HepG2 (cell line): ENCODE measurements around the gene ZNF883. TPM values are rescaled to one million over a fixed set of nuclear protein-coding genes. Genes with fewer than 3 reads are reported as not detected.

Source experiments
- ARNTL ChIP-seq: sonication (generic); formaldehyde crosslinking; IDR thresholded peaks from 2 replicates; pipeline ENCODE4 v1.4.0; 2020; ENCODE audit warnings: mild to moderate bottlenecking, missing genetic modification reagents
- EZH2 ChIP-seq: conservative IDR thresholded peaks from 2 replicates; pipeline ENCODE4 v1.6.1; 2012; ENCODE audit warnings: mild to moderate bottlenecking, low read depth, low read length, moderate library complexity
- ISL2 ChIP-seq: sonication (generic); formaldehyde crosslinking; IDR thresholded peaks from 2 replicates; pipeline ENCODE4 v1.5.0; 2020; ENCODE audit warnings: missing genetic modification reagents
- KDM3A ChIP-seq: IDR thresholded peaks from 2 replicates; pipeline ENCODE4 v1.6.1; 2018; ENCODE audit warnings: low read depth, missing compliant biosample characterization
- MYC ChIP-seq: sonication (generic); formaldehyde crosslinking; IDR thresholded peaks from 2 replicates; pipeline ENCODE4 v1.9.0; 2021; ENCODE audit warnings: missing genetic modification reagents, borderline replicate concordance
- U2AF2 ChIP-seq: fragments of 200-400 bp; formaldehyde crosslinking; IDR thresholded peaks from 2 replicates; pipeline ENCODE4 v1.6.1; 2017; ENCODE audit warnings: low read depth, mild to moderate bottlenecking, low read length
- ZNF180 ChIP-seq: sonication (generic); formaldehyde crosslinking; IDR thresholded peaks from 2 replicates; pipeline ENCODE4 v1.4.0; 2020; ENCODE audit warnings: low read depth, missing genetic modification reagents, borderline replicate concordance
- ZNF20 ChIP-seq: sonication (generic); formaldehyde crosslinking; IDR thresholded peaks from 2 replicates; pipeline ENCODE4 v1.4.0; 2020; ENCODE audit warnings: mild to moderate bottlenecking, moderate library complexity, missing genetic modification reagents
- ZNF552 ChIP-seq: sonication (generic); formaldehyde crosslinking; IDR thresholded peaks from 2 replicates; pipeline ENCODE4 v1.9.0; 2022; ENCODE audit warnings: missing genetic modification reagents, mild to moderate bottlenecking, borderline replicate concordance
- ZNF761 ChIP-seq: sonication (generic); formaldehyde crosslinking; conservative IDR thresholded peaks from 2 replicates; pipeline ENCODE4 v1.4.0; 2020; ENCODE audit warnings: mild to moderate bottlenecking, missing genetic modification reagents
- polyA plus RNA-seq, 8 experiments: library from polyadenylated mRNA; depleted of rRNA in 3 of 8; stranded (reverse) in 7 of 8; unstranded in 1 of 8; fragments of >200 nt; fragmentation: Illumina TruSeq in 4 of 8; extraction: Trizol in 4 of 8; gene quantifications; 2 replicates each; pipeline versions ENCODE4 v1.2.1 to v1.2.3, GENCODE V29; 2011 to 2016; ENCODE audit warnings: low read depth in 4 of 8, missing spikeins in 1 of 8, mixed read lengths in 1 of 8; ENCODE audit not compliant: insufficient read depth in 1 of 8
- total RNA-seq, 5 experiments: library from RNA; depleted of rRNA; stranded (reverse); fragments of >200 nt; fragmentation: Illumina TruSeq; extraction: Trizol; gene quantifications; 2 replicates each; pipeline ENCODE4 v1.2.3, GENCODE V29; 2016; ENCODE audit warnings: low read depth in 1 of 5
- TF ChIP-seq, protein P1 (sequence below): sonication (generic); formaldehyde crosslinking; IDR thresholded peaks from 2 replicates; pipeline ENCODE4 v1.9.0; 2021; ENCODE audit warnings: missing genetic modification reagents, borderline replicate concordance
- TF ChIP-seq, protein P2 (sequence below): sonication (generic); formaldehyde crosslinking; conservative IDR thresholded peaks from 2 replicates; pipeline ENCODE4 v1.5.0; 2020; ENCODE audit warnings: missing genetic modification reagents
- TF ChIP-seq, protein P3 (sequence below): sonication (generic); formaldehyde crosslinking; IDR thresholded peaks from 2 replicates; pipeline ENCODE4 v1.5.0; 2020; ENCODE audit warnings: mild to moderate bottlenecking, missing genetic modification reagents, moderate library complexity
- TF ChIP-seq, protein P4 (sequence below): sonication (generic); formaldehyde crosslinking; IDR thresholded peaks from 2 replicates; pipeline ENCODE4 v1.4.0; 2020; ENCODE audit warnings: missing genetic modification reagents, low read depth, mild to moderate bottlenecking, borderline replicate concordance
- TF ChIP-seq, protein P5 (sequence below): sonication (generic); formaldehyde crosslinking; IDR thresholded peaks from 2 replicates; pipeline ENCODE4 v1.5.1; 2020; ENCODE audit warnings: missing genetic modification reagents, mild to moderate bottlenecking, borderline replicate concordance

Gene ZNF883
- total and polyA plus RNA-seq, 2 of the 13 experiments (the other 11 are each of a cell fraction or from before 2014, with no cell fraction given) = 5.3 to 10.0 TPM

DNA sequence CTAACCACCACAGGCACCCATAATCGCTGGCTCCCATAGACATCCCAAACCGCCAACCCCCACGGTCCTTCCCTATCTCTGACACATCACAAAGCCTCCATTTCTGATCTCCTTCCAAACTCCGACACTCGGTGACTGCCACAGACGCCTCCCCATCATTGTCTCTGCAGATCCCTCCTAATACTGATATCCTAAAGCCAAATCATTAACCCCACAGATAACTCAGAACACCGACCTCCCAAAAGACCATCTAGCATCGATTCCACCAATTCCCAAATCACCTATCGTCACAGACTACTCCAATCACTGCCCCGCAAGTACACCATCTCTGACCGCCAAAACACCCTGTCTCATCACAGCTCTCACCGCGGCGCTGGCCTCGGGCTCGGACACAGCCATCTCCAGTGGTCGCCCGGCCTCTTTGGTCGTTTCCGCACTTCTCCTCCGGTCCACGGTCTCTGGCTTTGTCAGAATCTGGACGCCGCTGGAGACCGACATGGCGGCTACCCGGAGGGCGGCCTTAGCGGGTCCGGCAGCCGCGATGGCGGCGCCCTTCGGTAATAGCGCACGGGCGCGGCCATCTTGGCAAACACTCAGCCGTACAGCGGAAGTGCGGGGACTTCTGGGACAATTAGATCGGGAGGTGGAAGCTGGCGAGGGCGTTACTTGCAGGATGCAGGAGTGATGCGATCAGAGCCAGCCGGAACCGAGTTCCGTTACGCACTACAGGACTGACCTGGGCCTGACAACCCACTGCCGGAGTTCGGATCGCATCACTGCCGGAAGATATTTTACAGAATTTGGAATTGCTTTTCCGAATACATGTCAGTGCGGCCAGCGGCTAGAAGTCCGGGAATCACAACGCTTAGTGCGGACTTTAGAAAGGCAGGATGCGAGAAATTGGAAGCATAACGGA, 44.5 kb upstream of the ZNF883 start, which contains the start of gene ZFP37 (continued):
- TF ChIP-seq, protein P1, sequence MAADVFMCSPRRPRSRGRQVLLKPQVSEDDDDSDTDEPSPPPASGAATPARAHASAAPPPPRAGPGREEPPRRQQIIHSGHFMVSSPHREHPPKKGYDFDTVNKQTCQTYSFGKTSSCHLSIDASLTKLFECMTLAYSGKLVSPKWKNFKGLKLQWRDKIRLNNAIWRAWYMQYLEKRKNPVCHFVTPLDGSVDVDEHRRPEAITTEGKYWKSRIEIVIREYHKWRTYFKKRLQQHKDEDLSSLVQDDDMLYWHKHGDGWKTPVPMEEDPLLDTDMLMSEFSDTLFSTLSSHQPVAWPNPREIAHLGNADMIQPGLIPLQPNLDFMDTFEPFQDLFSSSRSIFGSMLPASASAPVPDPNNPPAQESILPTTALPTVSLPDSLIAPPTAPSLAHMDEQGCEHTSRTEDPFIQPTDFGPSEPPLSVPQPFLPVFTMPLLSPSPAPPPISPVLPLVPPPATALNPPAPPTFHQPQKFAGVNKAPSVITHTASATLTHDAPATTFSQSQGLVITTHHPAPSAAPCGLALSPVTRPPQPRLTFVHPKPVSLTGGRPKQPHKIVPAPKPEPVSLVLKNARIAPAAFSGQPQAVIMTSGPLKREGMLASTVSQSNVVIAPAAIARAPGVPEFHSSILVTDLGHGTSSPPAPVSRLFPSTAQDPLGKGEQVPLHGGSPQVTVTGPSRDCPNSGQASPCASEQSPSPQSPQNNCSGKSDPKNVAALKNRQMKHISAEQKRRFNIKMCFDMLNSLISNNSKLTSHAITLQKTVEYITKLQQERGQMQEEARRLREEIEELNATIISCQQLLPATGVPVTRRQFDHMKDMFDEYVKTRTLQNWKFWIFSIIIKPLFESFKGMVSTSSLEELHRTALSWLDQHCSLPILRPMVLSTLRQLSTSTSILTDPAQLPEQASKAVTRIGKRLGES (CRISPR knock-in tag) = no peak
- TF ChIP-seq, protein P2, sequence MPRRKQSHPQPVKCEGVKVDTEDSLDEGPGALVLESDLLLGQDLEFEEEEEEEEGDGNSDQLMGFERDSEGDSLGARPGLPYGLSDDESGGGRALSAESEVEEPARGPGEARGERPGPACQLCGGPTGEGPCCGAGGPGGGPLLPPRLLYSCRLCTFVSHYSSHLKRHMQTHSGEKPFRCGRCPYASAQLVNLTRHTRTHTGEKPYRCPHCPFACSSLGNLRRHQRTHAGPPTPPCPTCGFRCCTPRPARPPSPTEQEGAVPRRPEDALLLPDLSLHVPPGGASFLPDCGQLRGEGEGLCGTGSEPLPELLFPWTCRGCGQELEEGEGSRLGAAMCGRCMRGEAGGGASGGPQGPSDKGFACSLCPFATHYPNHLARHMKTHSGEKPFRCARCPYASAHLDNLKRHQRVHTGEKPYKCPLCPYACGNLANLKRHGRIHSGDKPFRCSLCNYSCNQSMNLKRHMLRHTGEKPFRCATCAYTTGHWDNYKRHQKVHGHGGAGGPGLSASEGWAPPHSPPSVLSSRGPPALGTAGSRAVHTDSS (CRISPR knock-in tag) = no peak
- TF ChIP-seq ISL2 (CRISPR knock-in tag) (peak; percentile 38), MYC (peak; percentile 59; the same call in 1 of the 2 replicates), ARNTL (CRISPR knock-in tag) (0 out of 2 replicates have a peak, but pooled peaks have one; percentile 34), ZNF761 (CRISPR knock-in tag) (0 out of 2 replicates have a peak, but pooled peaks have one; percentile 53), ZNF180 (no peak), ZNF20 (CRISPR knock-in tag) (no peak), U2AF2 (peak; percentile 87; the same call in 1 of the 2 replicates), KDM3A (CRISPR knock-in tag) (peak; percentile 87; the same call in 1 of the 2 replicates), ZNF552 (CRISPR knock-in tag) (no peak), EZH2 (no peak)
- TF ChIP-seq, protein P3, sequence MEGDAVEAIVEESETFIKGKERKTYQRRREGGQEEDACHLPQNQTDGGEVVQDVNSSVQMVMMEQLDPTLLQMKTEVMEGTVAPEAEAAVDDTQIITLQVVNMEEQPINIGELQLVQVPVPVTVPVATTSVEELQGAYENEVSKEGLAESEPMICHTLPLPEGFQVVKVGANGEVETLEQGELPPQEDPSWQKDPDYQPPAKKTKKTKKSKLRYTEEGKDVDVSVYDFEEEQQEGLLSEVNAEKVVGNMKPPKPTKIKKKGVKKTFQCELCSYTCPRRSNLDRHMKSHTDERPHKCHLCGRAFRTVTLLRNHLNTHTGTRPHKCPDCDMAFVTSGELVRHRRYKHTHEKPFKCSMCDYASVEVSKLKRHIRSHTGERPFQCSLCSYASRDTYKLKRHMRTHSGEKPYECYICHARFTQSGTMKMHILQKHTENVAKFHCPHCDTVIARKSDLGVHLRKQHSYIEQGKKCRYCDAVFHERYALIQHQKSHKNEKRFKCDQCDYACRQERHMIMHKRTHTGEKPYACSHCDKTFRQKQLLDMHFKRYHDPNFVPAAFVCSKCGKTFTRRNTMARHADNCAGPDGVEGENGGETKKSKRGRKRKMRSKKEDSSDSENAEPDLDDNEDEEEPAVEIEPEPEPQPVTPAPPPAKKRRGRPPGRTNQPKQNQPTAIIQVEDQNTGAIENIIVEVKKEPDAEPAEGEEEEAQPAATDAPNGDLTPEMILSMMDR (CRISPR knock-in tag) = peak; percentile 23; the same call in 1 of the 2 replicates
- TF ChIP-seq, protein P4, sequence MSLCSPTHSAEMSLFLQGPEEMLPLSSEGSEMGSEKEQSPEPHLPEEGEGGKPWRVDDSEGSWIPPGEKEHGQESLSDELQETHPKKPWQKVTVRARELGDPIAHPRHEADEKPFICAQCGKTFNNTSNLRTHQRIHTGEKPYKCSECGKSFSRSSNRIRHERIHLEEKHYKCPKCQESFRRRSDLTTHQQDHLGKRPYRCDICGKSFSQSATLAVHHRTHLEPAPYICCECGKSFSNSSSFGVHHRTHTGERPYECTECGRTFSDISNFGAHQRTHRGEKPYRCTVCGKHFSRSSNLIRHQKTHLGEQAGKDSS (CRISPR knock-in tag) = peak; percentile 72; the same call in 1 of the 2 replicates
- TF ChIP-seq, protein P5, sequence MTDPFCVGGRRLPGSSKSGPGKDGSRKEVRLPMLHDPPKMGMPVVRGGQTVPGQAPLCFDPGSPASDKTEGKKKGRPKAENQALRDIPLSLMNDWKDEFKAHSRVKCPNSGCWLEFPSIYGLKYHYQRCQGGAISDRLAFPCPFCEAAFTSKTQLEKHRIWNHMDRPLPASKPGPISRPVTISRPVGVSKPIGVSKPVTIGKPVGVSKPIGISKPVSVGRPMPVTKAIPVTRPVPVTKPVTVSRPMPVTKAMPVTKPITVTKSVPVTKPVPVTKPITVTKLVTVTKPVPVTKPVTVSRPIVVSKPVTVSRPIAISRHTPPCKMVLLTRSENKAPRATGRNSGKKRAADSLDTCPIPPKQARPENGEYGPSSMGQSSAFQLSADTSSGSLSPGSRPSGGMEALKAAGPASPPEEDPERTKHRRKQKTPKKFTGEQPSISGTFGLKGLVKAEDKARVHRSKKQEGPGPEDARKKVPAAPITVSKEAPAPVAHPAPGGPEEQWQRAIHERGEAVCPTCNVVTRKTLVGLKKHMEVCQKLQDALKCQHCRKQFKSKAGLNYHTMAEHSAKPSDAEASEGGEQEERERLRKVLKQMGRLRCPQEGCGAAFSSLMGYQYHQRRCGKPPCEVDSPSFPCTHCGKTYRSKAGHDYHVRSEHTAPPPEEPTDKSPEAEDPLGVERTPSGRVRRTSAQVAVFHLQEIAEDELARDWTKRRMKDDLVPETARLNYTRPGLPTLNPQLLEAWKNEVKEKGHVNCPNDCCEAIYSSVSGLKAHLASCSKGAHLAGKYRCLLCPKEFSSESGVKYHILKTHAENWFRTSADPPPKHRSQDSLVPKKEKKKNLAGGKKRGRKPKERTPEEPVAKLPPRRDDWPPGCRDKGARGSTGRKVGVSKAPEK (CRISPR knock-in tag) = no peak
